Astrocyte (in vitro differentiated cells and primary cell): ENCODE results near the gene VEGFA. TPM values are rescaled to one million over a fixed set of nuclear protein-coding genes. Genes with fewer than 3 reads are reported as not detected.

Source experiments
- DNase-seq: peaks from one replicate; pipeline ENCODE4 v3.0.0-alpha.2; 2010; ENCODE audit warnings: low read depth
- FAIRE-seq: peaks from 2 replicates; lab custom pipeline; 2011; peaks lifted over from hg19 to GRCh38; lab: Jason Lieb, UNC
- H2AFZ ChIP-seq: 2 replicates; pipeline ENCODE4 v1.6.0; 2012; ENCODE audit warnings: low read depth, low read length, inconsistent platforms
- H3K27ac ChIP-seq: 2 replicates; pipeline ENCODE4 v1.5.1; 2011; ENCODE audit warnings: low read depth, low read length, inconsistent platforms
- H3K27me3 ChIP-seq: 2 replicates; pipeline ENCODE4 v1.6.0; 2011; ENCODE audit warnings: low read length, inconsistent platforms; ENCODE audit not compliant: insufficient read depth
- H3K36me3 ChIP-seq: 2 replicates; pipeline ENCODE4 v1.5.1; 2011; ENCODE audit warnings: low read length, inconsistent platforms; ENCODE audit not compliant: insufficient read depth
- H3K4me1 ChIP-seq: 2 replicates; pipeline ENCODE4 v1.5.1; 2011; ENCODE audit warnings: low read length, inconsistent platforms; ENCODE audit not compliant: insufficient read depth
- H3K4me2 ChIP-seq: 2 replicates; pipeline ENCODE4 v1.6.0; 2012; ENCODE audit warnings: low read length, inconsistent platforms
- H3K4me3 ChIP-seq: 2 replicates; pipeline ENCODE4 v1.5.1; 2011; ENCODE audit warnings: low read depth, mild to moderate bottlenecking, low read length, inconsistent platforms; ENCODE audit not compliant: insufficient read depth
- H3K79me2 ChIP-seq: 2 replicates; pipeline ENCODE4 v1.6.0; 2012; ENCODE audit warnings: mild to moderate bottlenecking, low read length, inconsistent platforms; ENCODE audit not compliant: insufficient read depth
- H3K9ac ChIP-seq: 2 replicates; pipeline ENCODE4 v1.6.0; 2012; ENCODE audit warnings: mild to moderate bottlenecking, low read length, inconsistent platforms
- H3K9me3 ChIP-seq: 2 replicates; pipeline ENCODE4 v1.5.1; 2012; ENCODE audit warnings: low read depth, mild to moderate bottlenecking, low read length, inconsistent platforms; ENCODE audit not compliant: insufficient read depth
- H4K20me1 ChIP-seq: 2 replicates; pipeline ENCODE4 v1.6.0; 2012; ENCODE audit warnings: low read length, inconsistent platforms; ENCODE audit not compliant: insufficient read depth
- H3K27ac Mint-ChIP-seq: one replicate; pipeline ENCODE4 v1.8.0; 2021; ENCODE audit warnings: mild to moderate bottlenecking, mixed read lengths; ENCODE audit not compliant: unreplicated experiment
- H3K27me3 Mint-ChIP-seq: one replicate; pipeline ENCODE4 v1.8.0; 2021; ENCODE audit warnings: low read depth, mixed read lengths; ENCODE audit not compliant: unreplicated experiment
- H3K36me3 Mint-ChIP-seq: one replicate; pipeline ENCODE4 v1.8.0; 2021; ENCODE audit warnings: low read depth, mixed read lengths; ENCODE audit not compliant: unreplicated experiment
- H3K4me1 Mint-ChIP-seq: one replicate; pipeline ENCODE4 v1.8.0; 2021; ENCODE audit warnings: low read depth, mixed read lengths; ENCODE audit not compliant: unreplicated experiment
- H3K4me3 Mint-ChIP-seq: one replicate; pipeline ENCODE4 v1.8.0; 2021; ENCODE audit warnings: mild to moderate bottlenecking, moderate library complexity, mixed read lengths; ENCODE audit not compliant: unreplicated experiment
- H3K9me3 Mint-ChIP-seq: one replicate; pipeline ENCODE4 v1.8.0; 2021; ENCODE audit warnings: mild to moderate bottlenecking, mixed read lengths; ENCODE audit not compliant: unreplicated experiment
- CTCF ChIP-seq: IDR thresholded peaks from 2 replicates; pipeline ENCODE4 v1.5.1; 2011; ENCODE audit warnings: low read depth, mild to moderate bottlenecking, inconsistent platforms, low read length, moderate library complexity; ENCODE audit not compliant: insufficient read depth
- EZH2 ChIP-seq: IDR thresholded peaks from 2 replicates; pipeline ENCODE4 v1.6.1; 2012; ENCODE audit warnings: mild to moderate bottlenecking, low read length, inconsistent platforms; ENCODE audit not compliant: insufficient read depth
- total RNA-seq: library from RNA; stranded (reverse); gene quantifications from 2 replicates; pipeline ENCODE4 v1.2.1, GENCODE V29; 2021

The VEGFA gene
- total RNA-seq, 1 donor from 2014 or later: 144 TPM

DNA sequence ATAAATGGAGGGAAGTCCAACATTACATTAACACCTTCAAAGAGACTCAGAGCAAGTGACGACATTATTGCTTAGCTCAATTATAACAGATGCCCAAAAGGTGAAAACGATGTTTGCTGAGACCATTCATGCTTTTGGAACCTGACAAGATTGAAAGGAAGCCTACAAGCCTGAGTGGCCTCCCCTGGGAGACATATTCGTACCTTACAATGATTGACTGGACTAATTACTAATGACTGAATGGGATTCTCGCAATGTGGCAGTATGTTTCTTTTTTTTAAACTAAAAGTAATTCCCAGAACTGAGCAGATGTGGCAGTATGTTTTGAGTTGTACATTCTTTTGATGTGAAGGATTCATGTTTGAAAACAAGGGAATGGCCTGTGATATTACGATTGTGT is 49.9 kb downstream of the VEGFA start:
- Histone ChIP-seq H3K27ac (no peak overlapping the region), H3K9ac (no peak overlapping the region), H3K27me3 (peaks cover 30% of the 10 kb centered on the region), H3K9me3 (no peaks in the 10 kb centered on the region), H3K79me2 (no peaks in the 10 kb centered on the region), H2AFZ (no peak overlapping the region), H3K4me3 (no peak overlapping the region), H3K4me1 (no peaks in the 10 kb centered on the region), H4K20me1 (no peaks in the 10 kb centered on the region), H3K4me2 (no peak overlapping the region), H3K36me3 (no peaks in the 10 kb centered on the region)
- peaks cover 3% of the 10 kb centered on the region for H3K9me3 Mint-ChIP-seq
- H3K36me3 Mint-ChIP-seq: no peaks in the 10 kb centered on the region
- no peaks in the 10 kb centered on the region for H3K4me1 Mint-ChIP-seq
- H3K27me3 Mint-ChIP-seq: peaks cover 60% of the 10 kb centered on the region
- FAIRE-seq (no peak), DNase-seq (no peak)
- H3K27ac Mint-ChIP-seq: no peak overlapping the region
- TF ChIP-seq EZH2 (no peak), CTCF (no peak)
- no peak overlapping the region for H3K4me3 Mint-ChIP-seq

DNA sequence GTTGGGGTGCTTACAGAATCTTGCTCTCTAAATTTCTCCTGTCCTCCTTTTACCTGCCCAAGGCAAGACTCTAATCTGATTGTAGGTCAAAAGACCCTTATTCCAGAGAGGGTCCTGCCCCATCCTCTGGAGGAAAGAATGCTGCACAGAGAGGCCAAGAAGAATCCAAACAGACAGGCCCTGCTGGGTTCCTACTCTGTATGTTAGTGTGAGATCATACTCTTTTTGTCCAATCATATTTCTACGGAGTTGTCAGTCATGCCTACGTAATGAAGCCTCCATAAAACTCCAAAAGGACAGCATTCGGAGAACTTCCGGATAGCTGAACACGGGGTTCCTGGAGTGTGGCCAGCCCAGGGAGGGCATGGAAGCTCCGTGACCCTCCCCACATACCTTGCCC is 50.5 kb downstream of the VEGFA start:
- no peaks in the 10 kb centered on the region for H4K20me1 ChIP-seq
- no peaks in the 10 kb centered on the region for H3K4me1 Mint-ChIP-seq

More for the DNA sequence above, 50.5 kb downstream of the VEGFA start:
- no peaks in the 10 kb centered on the region for H3K36me3 Mint-ChIP-seq
- peaks cover 30% of the 10 kb centered on the region for H3K27me3 ChIP-seq
- H3K4me1 ChIP-seq: no peaks in the 10 kb centered on the region
- H3K27me3 Mint-ChIP-seq: peaks cover 60% of the 10 kb centered on the region
- H3K9ac ChIP-seq: no peak overlapping the region
- H3K79me2 ChIP-seq: no peaks in the 10 kb centered on the region
- DNase-seq (no peak), FAIRE-seq (no peak)
- no peak overlapping the region for H3K4me3 ChIP-seq
- no peaks in the 10 kb centered on the region for H3K9me3 ChIP-seq
- no peak for TF ChIP-seq EZH2
- TF ChIP-seq CTCF: no peak
- H3K36me3 ChIP-seq: no peaks in the 10 kb centered on the region
- H3K27ac ChIP-seq: no peak overlapping the region
- no peak overlapping the region for H3K4me3 Mint-ChIP-seq
- no peak overlapping the region for H3K4me2 ChIP-seq
- H3K9me3 Mint-ChIP-seq: peaks cover 3% of the 10 kb centered on the region
- no peak overlapping the region for H3K27ac Mint-ChIP-seq
- H2AFZ ChIP-seq: no peak overlapping the region
